Measurements from ENCODE around the gene GLT1D1.

GRCh38 chr12:128827724-128828123 is 25.6 kb upstream of the GLT1D1 start:
- TF ChIP-seq TAF1 (IDR thresholded peaks at IDR 0.05; ENCODE audit: borderline replicate concordance, insufficient read depth, low read length) = no peak
- no peak for TF ChIP-seq REST (IDR thresholded peaks at IDR 0.05; ENCODE audit: insufficient read depth in 1 of 2, low read depth in 2 of 2, low read length in 2 of 2)

Data from PFSK-1 (cell line).